ENCODE data around the gene XRCC1. TPM values are rescaled to one million over a fixed set of nuclear protein-coding genes. Genes with fewer than 3 reads are reported as not detected.
"Not testable (repeated sequence)": the region's sequence is repeated elsewhere in the genome, so short reads cannot be mapped to it uniquely, and the experiment has no call there.

Gene XRCC1
- total RNA-seq, 1 experiment from 2014 or later: 38.0 TPM

GRCh38 chr19:43548706-43549105, 26.6 kb downstream of the XRCC1 start:
- Histone ChIP-seq H2BK120ac (ENCODE audit: low read depth, low read length, poor library complexity, severe bottlenecking) (no peak overlapping the region), H4K91ac (ENCODE audit: insufficient read length, low read depth, low read length) (no peak overlapping the region), H3K9me3 (ENCODE audit: control insufficient read depth, low read depth, low read length) (no peaks in the 10 kb centered on the region), H3K23ac (ENCODE audit: insufficient read length, low read depth, low read length) (no peak overlapping the region), H2BK15ac (ENCODE audit: low read depth, low read length) (no peak overlapping the region), H3K9ac (ENCODE audit: extremely low read depth, insufficient read length, low read length) (no peak overlapping the region), H3K27me3 (ENCODE audit: insufficient read depth, low read length) (no peaks in the 10 kb centered on the region), H3K56ac (ENCODE audit: insufficient read length, low read depth, low read length) (no peak overlapping the region), H3K27ac (ENCODE audit: insufficient read length, low read depth, low read length) (no peak overlapping the region), H3K79me2 (ENCODE audit: insufficient read depth, low read length) (no peaks in the 10 kb centered on the region), H2BK20ac (ENCODE audit: low read depth, low read length, poor library complexity, severe bottlenecking) (no peak overlapping the region), H2BK5ac (ENCODE audit: insufficient read length, low read length) (no peak overlapping the region), H3K14ac (ENCODE audit: insufficient read depth, low read length) (no peak overlapping the region), H4K20me1 (ENCODE audit: control insufficient read depth, insufficient read depth, insufficient read length) (no peaks in the 10 kb centered on the region), H2AFZ (ENCODE audit: low read length) (no peak overlapping the region), H2AK5ac (ENCODE audit: insufficient read length, low read length) (no peak overlapping the region), H2BK12ac (ENCODE audit: insufficient read length, low read depth, low read length) (no peak overlapping the region), H3K4me1 (ENCODE audit: insufficient read depth, low read length) (no peaks in the 10 kb centered on the region), H3K23me2 (ENCODE audit: insufficient read length, low read depth, low read length, poor library complexity, severe bottlenecking) (no peaks in the 10 kb centered on the region), H3K4ac (ENCODE audit: low read depth, low read length) (no peak overlapping the region), H3K18ac (ENCODE audit: insufficient read length, low read depth, low read length) (no peak overlapping the region), H4K5ac (ENCODE audit: insufficient read length, low read depth, low read length) (no peak overlapping the region), H3K4me2 (ENCODE audit: insufficient read depth, insufficient read length, low read length) (no peak overlapping the region), H3K79me1 (ENCODE audit: insufficient read depth, low read depth, low read length, poor library complexity, severe bottlenecking) (no peaks in the 10 kb centered on the region), H3T11ph (ENCODE audit: low read length) (no peak overlapping the region), H4K8ac (replicated peaks; ENCODE audit: insufficient read length, low read depth, low read length) (no peak overlapping the region)
- Mint-ChIP-seq H3K36me3 (ENCODE audit: insufficient read depth in 1 of 3, low read depth in 3 of 3) (peaks cover 19 to 71% (median 57%) of the 10 kb centered on the region in 3 experiments), H3K27me3 (ENCODE audit: low read depth) (no peaks in the 10 kb centered on the region), H3K9me3 (no peaks in the 10 kb centered on the region), H3K4me1 (no peaks in the 10 kb centered on the region), H3K27ac (no peak overlapping the region), H3K4me3 (no peak overlapping the region)
- WGBS (ENCODE audit: extremely low coverage, insufficient read length, low lambda C conversion rate): no CpG with 5 or more reads among the region's 2 CpGs
- no peak for DNase-seq
- TF ChIP-seq CTCF (conservative IDR thresholded peaks at IDR 0.05): no peak

GRCh38 chr19:43547926-43548325, 27.4 kb downstream of the XRCC1 start:
- not testable (repeated sequence) for H3K56ac ChIP-seq (ENCODE audit: insufficient read length, low read depth, low read length); H3K4me1 ChIP-seq (ENCODE audit: insufficient read depth, low read length); H2BK120ac ChIP-seq (ENCODE audit: low read depth, low read length, poor library complexity, severe bottlenecking); H3K27ac Mint-ChIP-seq; H3K4me3 Mint-ChIP-seq; H3K4ac ChIP-seq (ENCODE audit: low read depth, low read length); H3K27me3 ChIP-seq (ENCODE audit: insufficient read depth, low read length); H3K18ac ChIP-seq (ENCODE audit: insufficient read length, low read depth, low read length); H3K9me3 ChIP-seq (ENCODE audit: control insufficient read depth, low read depth, low read length); H3K4me1 Mint-ChIP-seq; H3K27me3 Mint-ChIP-seq (ENCODE audit: low read depth); H3K9me3 Mint-ChIP-seq; H4K91ac ChIP-seq (ENCODE audit: insufficient read length, low read depth, low read length); DNase-seq; H3K14ac ChIP-seq (ENCODE audit: insufficient read depth, low read length); H2BK12ac ChIP-seq (ENCODE audit: insufficient read length, low read depth, low read length); H3K27ac ChIP-seq (ENCODE audit: insufficient read length, low read depth, low read length); H2AFZ ChIP-seq (ENCODE audit: low read length); H4K20me1 ChIP-seq (ENCODE audit: control insufficient read depth, insufficient read depth, insufficient read length); H3K79me1 ChIP-seq (ENCODE audit: insufficient read depth, low read depth, low read length, poor library complexity, severe bottlenecking); H3K4me2 ChIP-seq (ENCODE audit: insufficient read depth, insufficient read length, low read length); H3K79me2 ChIP-seq (ENCODE audit: insufficient read depth, low read length); H3T11ph ChIP-seq (ENCODE audit: low read length); H3K23ac ChIP-seq (ENCODE audit: insufficient read length, low read depth, low read length); H3K23me2 ChIP-seq (ENCODE audit: insufficient read length, low read depth, low read length, poor library complexity, severe bottlenecking); H4K8ac ChIP-seq (replicated peaks; ENCODE audit: insufficient read length, low read depth, low read length); H2BK15ac ChIP-seq (ENCODE audit: low read depth, low read length); H2AK5ac ChIP-seq (ENCODE audit: insufficient read length, low read length); H2BK20ac ChIP-seq (ENCODE audit: low read depth, low read length, poor library complexity, severe bottlenecking); H3K9ac ChIP-seq (ENCODE audit: extremely low read depth, insufficient read length, low read length); H4K5ac ChIP-seq (ENCODE audit: insufficient read length, low read depth, low read length); H2BK5ac ChIP-seq (ENCODE audit: insufficient read length, low read length)
- WGBS (ENCODE audit: extremely low coverage, insufficient read length, low lambda C conversion rate): no CpG with 5 or more reads among the region's 24 CpGs
- H3K36me3 Mint-ChIP-seq (ENCODE audit: insufficient read depth in 1 of 3, low read depth in 3 of 3): peaks cover 24 to 73% (median 59%) of the 10 kb centered on the region in 3 experiments

Measured in H9 (cell line).